Thyroid gland (tissue), 4 donors: ENCODE measurements around the gene NRXN2. TPM values are rescaled to one million over a fixed set of nuclear protein-coding genes. Genes with fewer than 3 reads are reported as not detected.

ENCODE experiments used
- DNase-seq, 2 donors: peaks; one replicate each; pipeline ENCODE4 v3.0.0-alpha.2; 2019
- H3K27ac ChIP-seq, 3 donors: fragments of 200-600 bp; sonication (generic); 1 replicate in 2 of 3; 2 replicates in 1 of 3; pipeline ENCODE4 v1.5.1; 2016 to 2019; ENCODE audit warnings: mild to moderate bottlenecking in 1 of 3, moderate library complexity in 1 of 3
- H3K27me3 ChIP-seq: fragments of 200-600 bp; sonication (generic); one replicate; pipeline ENCODE4 v1.5.1; 2019
- H3K36me3 ChIP-seq, 2 donors: fragments of 200-600 bp; sonication (generic); one replicate each; pipeline ENCODE4 v1.5.1; 2016 to 2019
- H3K4me1 ChIP-seq, 2 donors: fragments of 200-600 bp; sonication (generic); one replicate each; pipeline ENCODE4 v1.5.1; 2017 to 2019
- H3K4me3 ChIP-seq, 3 donors: fragments of 200-600 bp; sonication (generic); replicated peaks in 1 of 3; 1 replicate in 2 of 3; 2 replicates in 1 of 3; pipeline ENCODE4 v1.5.1; 2016; ENCODE audit warnings: mild to moderate bottlenecking in 1 of 3
- H3K9me3 ChIP-seq: fragments of 200-600 bp; sonication (generic); one replicate; pipeline ENCODE4 v1.5.1; 2017
- POLR2A ChIP-seq, 2 donors: fragments of 450-650 bp; IDR thresholded peaks; one replicate each; pipeline ENCODE4 v1.6.1; 2017; ENCODE audit warnings: antibody characterized with exemption in 2 of 2, mild to moderate bottlenecking in 2 of 2, moderate library complexity in 1 of 2
- WGBS, 2 donors: methylation state at CpG; one replicate each; pipeline ENCODE4 v1.1.5; 2017; 5-methylcytosine and 5-hydroxymethylcytosine counted together
- intact Hi-C: fragments of 100-400 bp; cut with DNase I; formaldehyde crosslinking; loops from one replicate; pipeline ENCODE4 v1.15.1; 2023
- total RNA-seq, 4 donors: library from RNA; depleted of rRNA; stranded (reverse); fragments of >200 nt; gene quantifications; one replicate each; pipeline ENCODE4 v1.2.3, GENCODE V29; 2016
- TF ChIP-seq, protein P1 (sequence below), 6 experiments: fragments of 200-600 bp in 3 of 6; fragments of 450-650 bp in 3 of 6; sonication (generic) in 3 of 6; IDR thresholded peaks; one replicate each; pipeline ENCODE4 v1.5.1; 2016 to 2019; ENCODE audit warnings: antibody characterized with exemption in 6 of 6, mild to moderate bottlenecking in 2 of 6, inconsistent platforms in 1 of 6, moderate library complexity in 1 of 6

The NRXN2 gene
- total RNA-seq, 4 donors from 2014 or later, result 2.0 to 12.3 (median 4.8) TPM

DNA sequence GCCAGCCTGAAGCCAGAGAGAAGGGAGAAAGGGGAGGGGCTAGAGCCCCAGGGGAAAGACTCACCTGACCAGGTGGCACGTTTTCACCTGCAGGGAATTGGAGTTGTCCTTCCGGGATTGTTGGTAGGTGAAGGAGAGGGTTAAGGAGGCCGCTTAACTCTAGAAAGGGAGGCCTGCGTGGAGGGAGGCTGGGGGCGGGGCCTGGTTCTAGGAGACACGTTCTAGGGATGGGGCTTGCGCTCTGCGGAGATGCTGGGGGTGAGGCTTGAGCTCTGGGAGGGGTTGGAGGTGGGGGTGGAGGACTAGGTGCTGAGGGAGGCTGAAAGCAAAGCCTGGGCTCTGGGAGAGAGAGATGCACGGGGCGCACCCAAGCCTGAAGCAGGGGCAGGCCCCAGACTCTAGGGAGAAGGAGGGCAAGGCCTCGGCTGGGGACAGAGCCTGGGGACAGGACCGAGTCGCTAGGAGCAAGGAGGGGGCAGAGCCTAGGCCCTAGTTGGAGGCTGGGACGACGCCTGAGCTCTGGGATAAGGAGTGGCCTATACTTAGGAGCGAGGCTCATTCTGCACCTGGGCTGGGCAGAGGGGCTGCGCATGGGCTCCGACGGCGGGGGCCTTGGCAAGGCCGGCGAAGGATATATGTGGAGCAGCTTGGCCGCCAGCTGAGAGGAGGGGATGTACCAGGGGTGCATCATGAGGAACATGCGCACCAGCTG is 18.5 kb upstream of the NRXN2 start:
- TF ChIP-seq, protein P1, sequence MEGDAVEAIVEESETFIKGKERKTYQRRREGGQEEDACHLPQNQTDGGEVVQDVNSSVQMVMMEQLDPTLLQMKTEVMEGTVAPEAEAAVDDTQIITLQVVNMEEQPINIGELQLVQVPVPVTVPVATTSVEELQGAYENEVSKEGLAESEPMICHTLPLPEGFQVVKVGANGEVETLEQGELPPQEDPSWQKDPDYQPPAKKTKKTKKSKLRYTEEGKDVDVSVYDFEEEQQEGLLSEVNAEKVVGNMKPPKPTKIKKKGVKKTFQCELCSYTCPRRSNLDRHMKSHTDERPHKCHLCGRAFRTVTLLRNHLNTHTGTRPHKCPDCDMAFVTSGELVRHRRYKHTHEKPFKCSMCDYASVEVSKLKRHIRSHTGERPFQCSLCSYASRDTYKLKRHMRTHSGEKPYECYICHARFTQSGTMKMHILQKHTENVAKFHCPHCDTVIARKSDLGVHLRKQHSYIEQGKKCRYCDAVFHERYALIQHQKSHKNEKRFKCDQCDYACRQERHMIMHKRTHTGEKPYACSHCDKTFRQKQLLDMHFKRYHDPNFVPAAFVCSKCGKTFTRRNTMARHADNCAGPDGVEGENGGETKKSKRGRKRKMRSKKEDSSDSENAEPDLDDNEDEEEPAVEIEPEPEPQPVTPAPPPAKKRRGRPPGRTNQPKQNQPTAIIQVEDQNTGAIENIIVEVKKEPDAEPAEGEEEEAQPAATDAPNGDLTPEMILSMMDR (IDR thresholded peaks at IDR 0.05), result no peak
- no peak for TF ChIP-seq POLR2A (IDR thresholded peaks at IDR 0.05)
- H3K36me3 ChIP-seq, result no peaks in the 10 kb centered on the region
- no peak overlapping the region for H3K4me3 ChIP-seq
- H3K27me3 ChIP-seq, result peaks cover 27% of the 10 kb centered on the region
- 43 to 46% methylated on average over 21 to 24 of the region's 24 CpGs for WGBS, 2 donors
- intact Hi-C loops, result no loop called here
- DNase-seq, result no peak
- peaks cover 27 to 44% of the 10 kb centered on the region in 2 donors for H3K4me1 ChIP-seq
- H3K9me3 ChIP-seq, result no peaks in the 10 kb centered on the region
- H3K27ac ChIP-seq, result no peak overlapping the region

DNA sequence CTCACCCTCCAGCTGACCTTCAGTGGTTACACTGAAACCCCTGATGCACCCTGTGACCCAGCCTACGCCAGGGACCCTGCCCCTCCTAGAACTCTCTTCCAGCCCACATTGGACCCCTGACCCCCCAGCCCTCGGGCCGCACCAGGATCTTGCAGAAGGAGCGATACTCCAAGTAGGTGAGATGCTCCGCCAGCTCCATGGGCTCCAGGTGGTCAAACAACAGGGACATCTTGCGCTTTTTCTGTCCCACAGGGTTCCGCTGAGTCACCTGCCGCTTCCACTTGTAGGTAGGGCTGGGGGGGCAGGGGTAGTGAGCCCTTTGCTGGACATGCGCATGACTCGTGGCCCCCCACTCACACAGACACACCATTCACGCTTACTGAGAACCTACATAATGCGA is 16.9 kb upstream of the NRXN2 start:
- intact Hi-C loops, result no loop called here
- H3K27ac ChIP-seq, result no peak overlapping the region
- peaks cover 19 to 27% of the 10 kb centered on the region in 2 donors for H3K4me1 ChIP-seq
- no peak for TF ChIP-seq POLR2A (IDR thresholded peaks at IDR 0.05)
- TF ChIP-seq, protein P1 (IDR thresholded peaks at IDR 0.05), result no peak
- peaks cover 15% of the 10 kb centered on the region for H3K27me3 ChIP-seq
- WGBS, 2 donors, result 89 to 92% methylated on average over 12 of the region's 12 CpGs
- no peaks in the 10 kb centered on the region for H3K36me3 ChIP-seq
- no peak overlapping the region for H3K4me3 ChIP-seq
- no peak for DNase-seq
- no peaks in the 10 kb centered on the region for H3K9me3 ChIP-seq

- no peaks in the 10 kb centered on the region for H3K36me3 ChIP-seq
- H3K27me3 ChIP-seq, result no peaks in the 10 kb centered on the region
- intact Hi-C loops, result no loop called here
- DNase-seq, result no peak
- no peaks in the 10 kb centered on the region for H3K4me1 ChIP-seq
- 88 to 95% methylated on average over 3 to 8 of the region's 15 CpGs for WGBS, 2 donors
- TF ChIP-seq, protein P1 (IDR thresholded peaks at IDR 0.05), result no peak
- TF ChIP-seq POLR2A (IDR thresholded peaks at IDR 0.05), result no peak
- no peaks in the 10 kb centered on the region for H3K9me3 ChIP-seq
- H3K4me3 ChIP-seq, result no peak overlapping the region
- H3K27ac ChIP-seq, result no peak overlapping the region
These were observed 13.7 kb upstream of the NRXN2 start for GRCh38 chr11:64736654-64737053.

DNA sequence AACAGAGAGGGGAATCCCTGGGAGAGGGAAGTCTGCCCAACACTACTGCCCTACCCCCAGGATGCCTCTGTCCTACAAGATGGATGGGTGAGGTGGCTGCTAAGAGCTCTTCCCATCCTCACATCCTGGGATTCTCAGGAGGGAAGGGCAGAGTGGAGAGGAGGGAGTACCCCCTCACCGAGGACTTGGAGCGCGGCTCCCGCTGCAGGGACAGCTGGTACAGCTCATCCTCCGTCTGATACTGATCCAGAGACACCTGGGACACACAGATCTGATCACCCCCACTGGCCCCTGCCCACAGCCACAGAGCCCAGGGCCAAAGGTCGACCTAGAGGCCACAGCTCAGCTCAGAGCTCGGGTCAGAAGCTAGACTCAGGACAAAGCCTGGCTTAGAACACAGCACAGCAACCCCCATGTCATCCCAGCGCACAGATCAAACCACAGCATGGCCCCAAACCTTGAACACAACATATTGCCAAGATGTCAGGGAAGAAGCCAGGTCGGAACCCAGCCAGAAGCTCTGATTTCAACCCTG is 12.8 kb upstream of the NRXN2 start:
- H3K27ac ChIP-seq, result no peak overlapping the region
- DNase-seq, result no peak
- TF ChIP-seq, protein P1 (IDR thresholded peaks at IDR 0.05), result no peak
- TF ChIP-seq POLR2A (IDR thresholded peaks at IDR 0.05), result no peak
- H3K9me3 ChIP-seq, result no peaks in the 10 kb centered on the region
- intact Hi-C loops, result no loop called here
- no peaks in the 10 kb centered on the region for H3K27me3 ChIP-seq
- H3K4me3 ChIP-seq, result no peak overlapping the region
- H3K36me3 ChIP-seq, result no peaks in the 10 kb centered on the region
- 86 to 87% methylated on average over 3 to 8 of the region's 9 CpGs for WGBS, 2 donors
- H3K4me1 ChIP-seq, result no peaks in the 10 kb centered on the region
